NCI-H187 treated with DMSO at 0.1 percent for 48 hours (cell line): ENCODE measurements around the gene ORC4.
A peak's percentile ranks its signal among the peaks of the same experiment; 100 is the strongest.

ENCODE experiments used
- DNase-seq: peaks from one replicate; lab custom pipeline; 2025; lab: John Stamatoyannopoulos, UW

The ORC4 gene

DNA sequence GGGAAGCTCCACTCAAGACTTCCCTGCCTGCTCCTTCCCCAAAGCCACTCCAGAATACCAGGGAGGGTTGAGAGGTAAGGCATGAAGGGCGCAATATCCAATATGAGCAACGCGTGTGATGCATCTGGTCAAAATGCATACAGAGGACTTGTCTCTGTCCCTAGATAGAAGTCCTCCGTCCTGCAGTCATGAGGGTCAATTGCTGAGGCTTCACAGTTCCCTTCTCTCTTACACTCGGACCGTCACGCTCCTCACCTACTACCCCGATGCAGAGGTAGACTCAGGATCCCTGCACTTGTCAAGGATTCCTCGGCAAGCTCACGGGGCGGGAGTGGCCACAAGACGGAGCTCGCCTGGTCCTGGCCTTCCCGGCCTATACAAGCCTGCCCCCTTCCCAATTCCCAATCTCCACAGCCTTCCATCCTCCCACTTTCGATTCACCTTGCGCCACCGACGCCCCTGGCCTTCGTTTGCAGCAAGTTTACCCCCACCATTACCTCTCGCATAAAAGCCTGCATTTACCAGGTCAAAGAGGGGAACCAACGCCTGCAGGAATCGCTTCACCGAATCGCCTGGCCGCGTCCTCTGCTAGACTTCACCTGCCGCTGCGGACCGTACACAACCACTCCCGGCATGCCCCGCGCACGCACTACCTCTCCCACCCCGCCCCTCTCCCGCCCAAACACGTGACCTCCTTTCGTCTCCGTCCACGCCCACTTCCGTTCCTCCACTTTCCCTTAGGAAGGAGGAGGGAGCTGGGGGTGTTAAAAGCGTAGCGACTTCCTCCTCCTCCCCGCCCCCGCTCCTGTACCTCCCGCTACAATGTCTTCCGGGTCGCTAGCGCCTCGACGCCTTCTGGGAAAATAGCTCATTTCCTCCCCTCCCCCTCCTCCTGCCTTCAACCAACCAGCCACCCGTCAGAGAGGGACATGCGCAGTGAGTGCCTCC is at the start of gene ORC4:
ORC4 (minus strand) TSS at position 627 of the 948 bp plus-strand sequence. CDS start 44,779 bp downstream, outside the sequence.
- DNase-seq, result peak; percentile 97

- DNase-seq, result no peak
Observed at GRCh38 chr2:148067801-148068200, 47.3 kb upstream of the ORC4 start.

GRCh38 chr2:148065936-148066335 is 45.4 kb upstream of the ORC4 start:
- no peak for DNase-seq

- DNase-seq, result no peak
Observed at GRCh38 chr2:148063633-148064032, 43.1 kb upstream of the ORC4 start.

DNA sequence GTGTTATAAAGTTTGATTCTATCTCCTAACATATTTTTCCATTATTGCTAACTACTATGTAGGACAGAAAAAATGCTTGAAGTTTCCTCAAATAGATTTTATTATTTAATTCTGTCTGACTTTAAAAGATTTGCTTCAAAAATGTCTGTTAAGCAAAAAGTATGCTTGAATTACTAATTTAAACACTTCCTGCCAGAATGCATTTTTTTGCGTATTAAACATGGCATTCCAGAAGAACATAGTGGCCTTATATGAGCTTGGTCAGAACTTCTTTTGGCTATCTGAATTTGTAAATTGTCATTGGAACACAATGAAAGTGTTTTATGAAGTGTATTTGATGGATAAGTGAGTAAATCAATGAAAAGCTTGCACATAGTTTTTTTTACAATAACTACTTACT is 38.1 kb upstream of the ORC4 start:
- DNase-seq, result no peak

- DNase-seq, result no peak
Observed at GRCh38 chr2:148052687-148053086, 32.1 kb upstream of the ORC4 start.

DNA sequence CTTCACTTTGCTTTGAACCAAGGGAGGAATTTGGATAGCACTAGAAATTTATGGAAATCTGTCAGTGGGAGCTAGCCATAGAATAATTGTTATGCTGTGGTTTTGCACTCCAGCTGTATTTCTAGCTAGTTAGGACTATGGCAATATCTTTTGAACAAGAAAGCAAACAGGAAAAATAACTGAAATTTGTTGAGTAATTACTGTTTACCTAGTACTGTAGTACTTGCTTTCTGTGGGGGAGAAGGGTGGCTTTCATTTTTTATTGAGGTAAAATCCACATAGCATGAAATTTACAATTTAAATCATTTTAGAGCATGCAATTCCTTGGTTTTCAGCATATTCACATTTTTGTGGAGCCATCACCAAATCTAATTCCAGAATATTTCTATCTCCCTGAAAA is 28.7 kb upstream of the ORC4 start:
- no peak for DNase-seq

DNA sequence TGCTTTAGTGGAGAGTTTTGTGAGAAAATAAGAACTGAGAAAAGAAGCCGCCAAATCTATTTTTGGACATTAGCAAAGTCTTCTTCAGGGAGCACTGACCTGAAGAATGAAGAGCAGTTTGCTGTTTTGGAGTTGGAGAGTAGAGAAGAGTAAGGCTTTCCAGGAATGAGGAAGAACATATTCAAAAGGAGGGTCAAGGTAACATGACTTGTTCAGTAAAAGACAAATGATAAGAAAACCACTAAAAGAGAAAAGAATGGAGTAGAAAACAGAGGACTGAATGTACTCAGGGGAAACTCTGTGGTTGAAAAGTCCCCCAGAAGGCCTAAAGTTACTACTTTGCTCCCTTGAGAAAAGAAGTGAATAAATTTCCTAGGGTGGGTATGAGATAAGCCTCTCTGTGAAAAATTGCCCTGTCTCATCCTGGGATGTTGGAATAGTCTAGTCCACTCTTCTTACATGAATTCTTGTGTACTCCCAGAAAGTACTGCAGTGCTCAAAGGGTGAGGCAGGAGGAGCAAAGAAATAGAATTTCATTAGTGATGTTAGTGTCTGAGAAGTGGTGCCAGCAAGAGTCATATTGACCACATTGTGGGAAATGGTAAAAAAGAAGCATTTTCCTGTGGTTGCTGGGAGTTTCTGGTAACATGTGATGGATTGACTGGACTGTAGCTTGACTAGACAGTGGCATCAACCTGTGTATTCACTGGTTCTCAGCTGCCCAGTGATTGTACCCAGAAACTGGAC is 28.1 kb upstream of the ORC4 start:
- DNase-seq, result no peak

GRCh38 chr2:148046802-148047201 is 26.3 kb upstream of the ORC4 start:
- no peak for DNase-seq

DNA sequence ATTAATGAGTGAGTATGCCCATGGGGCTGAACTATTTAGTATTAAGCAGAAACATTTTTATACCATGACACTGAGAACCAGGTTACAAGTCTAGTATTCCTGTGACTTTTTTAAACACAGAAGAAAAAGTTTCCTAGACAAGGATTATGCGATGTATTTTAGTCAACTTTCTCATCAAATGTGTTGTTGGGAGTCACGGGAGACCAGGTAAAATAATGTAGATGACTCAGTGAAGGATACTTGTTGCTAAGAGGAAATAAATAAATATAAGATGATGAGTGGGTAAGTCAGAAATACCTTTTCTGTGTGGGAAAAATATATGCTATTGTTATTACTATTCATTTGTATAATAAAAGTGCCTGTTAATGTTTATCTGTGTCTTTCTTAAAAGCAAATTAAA is 23.8 kb upstream of the ORC4 start:
- DNase-seq, result no peak

DNA sequence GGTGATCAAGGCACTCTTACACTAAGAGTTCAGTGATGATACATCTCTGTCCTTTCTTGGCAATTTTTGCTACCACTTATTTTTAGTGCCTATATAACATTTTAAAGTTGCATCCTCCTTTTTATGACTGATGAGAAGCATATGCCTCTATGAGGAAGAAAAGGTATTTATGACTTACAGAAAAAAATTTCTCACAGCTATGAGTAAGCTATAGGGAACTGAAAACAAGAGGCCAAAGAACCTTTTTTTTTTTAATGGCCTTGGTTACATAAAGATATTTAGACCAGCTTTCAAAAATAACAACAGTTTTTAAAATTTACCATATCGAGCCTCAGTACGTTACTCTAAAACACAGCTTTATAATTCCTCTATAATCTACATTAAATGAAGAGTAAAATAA is 21.7 kb upstream of the ORC4 start:
- no peak for DNase-seq

- no peak for DNase-seq
Observed at GRCh38 chr2:148039783-148040182, 19.2 kb upstream of the ORC4 start.

DNA sequence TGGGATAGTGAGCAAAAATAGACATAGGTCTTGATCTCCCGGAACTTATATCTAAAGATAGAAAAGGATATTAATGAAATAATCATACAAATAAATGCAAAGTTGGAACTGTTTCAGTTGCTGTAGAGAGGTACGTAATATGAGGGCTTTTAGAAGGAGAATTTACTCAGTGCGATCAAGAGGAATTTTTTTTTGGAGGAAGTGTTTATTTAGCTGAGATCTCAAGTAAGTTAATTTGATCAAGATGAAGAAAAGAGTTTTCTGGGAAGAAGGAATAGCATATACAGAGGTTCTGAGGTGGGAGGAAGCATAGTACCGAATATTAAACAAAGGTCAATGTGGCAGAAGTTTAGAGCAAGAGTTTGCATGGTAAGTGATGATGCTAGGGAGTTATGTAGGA is 11.7 kb upstream of the ORC4 start:
- no peak for DNase-seq

DNA sequence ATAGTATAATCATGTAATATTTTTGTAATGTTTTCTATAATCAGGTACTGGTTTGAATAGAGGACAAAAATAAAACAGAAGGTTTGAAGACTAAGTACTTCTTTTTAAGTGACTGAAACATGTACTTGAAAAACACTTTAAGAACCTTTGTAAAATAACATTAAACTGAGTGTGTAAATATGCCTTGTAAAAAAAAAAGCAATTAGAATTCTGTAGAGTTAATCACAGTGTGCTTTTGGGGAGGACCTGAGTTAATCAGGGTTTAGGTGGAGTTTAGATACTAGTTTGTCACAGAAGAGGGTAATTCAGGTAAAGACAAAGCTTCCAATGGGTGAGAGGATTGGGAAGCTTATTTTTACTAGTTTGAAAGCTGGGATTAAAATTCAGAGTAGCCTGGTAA is 10.6 kb upstream of the ORC4 start:
- DNase-seq, result no peak

GRCh38 chr2:148028781-148029180 is 8.2 kb upstream of the ORC4 start:
- no peak for DNase-seq

GRCh38 chr2:148027822-148028221 is 7.3 kb upstream of the ORC4 start:
- DNase-seq, result no peak

DNA sequence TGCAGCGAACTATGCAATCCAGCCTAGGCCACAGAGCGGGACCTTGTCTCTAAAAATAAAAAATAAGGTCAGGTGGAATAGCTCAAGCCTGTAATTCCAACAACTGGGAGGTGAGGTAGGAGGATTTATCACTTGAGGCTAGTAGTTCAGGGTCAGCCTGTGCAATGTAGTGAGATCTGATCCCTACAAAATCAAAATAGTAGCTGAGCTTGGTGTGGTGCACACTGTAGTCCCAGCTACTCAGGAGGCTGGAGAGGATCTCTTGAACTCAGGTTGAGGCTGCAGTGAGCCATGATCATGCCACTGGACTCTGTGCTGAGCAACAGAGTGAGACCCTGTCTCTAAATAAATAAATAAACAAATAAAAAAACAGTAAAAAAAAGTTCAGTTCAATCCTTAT is 6.0 kb upstream of the ORC4 start:
- DNase-seq, result no peak

GRCh38 chr2:148023861-148024260 is 3.3 kb upstream of the ORC4 start:
- no peak for DNase-seq

- DNase-seq, result no peak
Observed at GRCh38 chr2:148022882-148023281, 2.3 kb upstream of the ORC4 start.

DNA sequence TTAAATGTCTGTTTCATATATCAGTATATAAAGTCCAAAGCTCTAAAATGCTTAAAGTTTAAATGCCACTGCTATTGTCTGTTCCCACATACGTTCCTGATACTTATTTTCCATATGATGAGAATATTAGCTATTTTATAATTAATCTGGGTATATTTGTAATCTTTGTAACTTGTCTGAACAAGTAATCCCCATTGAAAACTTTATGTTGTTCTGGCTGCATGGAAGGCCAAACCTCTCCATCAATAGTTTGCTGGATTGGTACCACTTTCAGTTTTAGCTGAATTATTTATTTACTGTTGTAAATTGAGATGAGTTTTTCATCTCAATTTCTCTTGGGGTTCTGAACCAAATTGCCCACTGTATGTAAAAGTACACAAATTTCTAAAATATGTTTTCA is 1.8 kb upstream of the ORC4 start:
- no peak for DNase-seq

DNA sequence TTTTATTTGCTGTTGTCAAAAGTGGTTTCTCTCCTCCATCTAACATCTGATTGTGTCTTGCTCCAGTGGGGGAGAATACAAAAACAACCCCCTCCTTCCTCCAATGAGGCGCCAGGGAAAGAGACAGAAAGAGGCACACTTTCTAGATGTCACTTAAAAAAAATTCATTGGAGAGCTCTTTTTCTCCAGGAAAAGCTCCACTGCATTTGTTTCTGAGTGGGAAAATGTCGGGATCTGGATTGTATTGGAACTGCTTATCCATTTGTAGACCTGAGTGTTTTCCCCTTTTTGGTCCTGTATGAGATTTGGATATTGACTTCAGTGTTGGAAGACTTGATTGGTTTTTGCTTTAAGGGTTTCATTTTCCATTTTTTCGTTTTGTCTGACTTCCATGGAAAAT is 1.3 kb upstream of the ORC4 start:
- DNase-seq, result no peak

GRCh38 chr2:148021059-148021861 is 723 bp upstream of the ORC4 start, which contains the start of gene MBD5:
MBD5 (plus strand) TSS chr2:148021091.
- DNase-seq, result no peak
